Thymus (tissue), 11 donors: Measurements from ENCODE around the gene WDR86. TPM values are rescaled to one million over a fixed set of nuclear protein-coding genes. Genes with fewer than 3 reads are reported as not detected.

Source experiments
- DNase-seq, 9 donors: peaks; one replicate each; pipeline ENCODE4 v3.0.0-alpha.2; 2013; ENCODE audit warnings: low spot score in 9 of 9, low read depth in 6 of 9, missing footprints in 1 of 9
- H3K27ac ChIP-seq, 2 donors: one replicate each; pipeline ENCODE4 v1.5.1; 2013; ENCODE audit warnings: control low read depth in 1 of 2, low read depth in 1 of 2, low read length in 1 of 2, mild to moderate bottlenecking in 1 of 2, moderate library complexity in 1 of 2
- H3K27me3 ChIP-seq, 2 donors: one replicate each; pipeline ENCODE4 v1.5.1; 2013; ENCODE audit warnings: low read length in 1 of 2; ENCODE audit not compliant: control insufficient read depth in 2 of 2, insufficient read depth in 1 of 2
- H3K36me3 ChIP-seq, 2 donors: one replicate each; pipeline ENCODE4 v1.5.1; 2013; ENCODE audit warnings: low read length in 1 of 2, mild to moderate bottlenecking in 1 of 2, moderate library complexity in 1 of 2; ENCODE audit not compliant: control insufficient read depth in 2 of 2, insufficient read depth in 2 of 2
- H3K4me1 ChIP-seq, 2 donors: one replicate each; pipeline ENCODE4 v1.5.1; 2013; ENCODE audit warnings: low read length in 2 of 2; ENCODE audit not compliant: control insufficient read depth in 2 of 2, insufficient read depth in 2 of 2
- H3K4me3 ChIP-seq, 2 donors: one replicate each; pipeline ENCODE4 v1.5.1; 2013; ENCODE audit warnings: low read length in 2 of 2, control low read depth in 1 of 2, mild to moderate bottlenecking in 1 of 2
- H3K9me3 ChIP-seq, 2 donors: one replicate each; pipeline ENCODE4 v1.5.1; 2013; ENCODE audit warnings: low read length in 1 of 2, mild to moderate bottlenecking in 1 of 2; ENCODE audit not compliant: control insufficient read depth in 2 of 2, insufficient read depth in 1 of 2
- WGBS: extraction: QIAGEN DNeasy Blood & Tissue Kit; methylation state at CpG from one replicate; pipeline ENCODE4 v1.1.7; 2013; 5-methylcytosine and 5-hydroxymethylcytosine counted together
- polyA plus RNA-seq: library from polyadenylated mRNA; stranded (reverse); fragments of 200-250 nt; gene quantifications from one replicate; pipeline ENCODE4 v1.2.3, GENCODE V29; 2013
- total RNA-seq: library from RNA; stranded (reverse); fragments of 120-200 nt; gene quantifications from one replicate; pipeline ENCODE4 v1.2.4, GENCODE V29; 2013
- donor health status: healthy.

The WDR86 gene
- total and polyA plus RNA-seq, 2 donors, result 1.3 to 5.0 TPM

GRCh38 chr7:151399305-151399601 lies 10.6 kb downstream of the WDR86 start:
- peaks cover 2 to 10% of the 10 kb centered on the region in 2 donors for H3K9me3 ChIP-seq
- no peaks in the 10 kb centered on the region for H3K36me3 ChIP-seq
- H3K27me3 ChIP-seq, result peaks cover 0 to 4% of the 10 kb centered on the region in 2 donors
- H3K27ac ChIP-seq, result no peak overlapping the region
- 96% methylated on average over 7 of the region's 7 CpGs for WGBS
- H3K4me3 ChIP-seq, result no peak overlapping the region
- H3K4me1 ChIP-seq, result peaks cover 0 to 17% of the 10 kb centered on the region in 2 donors
- no peak for DNase-seq

- Histone ChIP-seq H3K9me3 (peaks cover 2 to 10% of the 10 kb centered on the region in 2 donors), H3K27me3 (peaks cover 0 to 8% of the 10 kb centered on the region in 2 donors)
- no peak for DNase-seq
Observed at GRCh38 chr7:151398446-151399304, 11.2 kb downstream of the WDR86 start.

GRCh38 chr7:151397026-151397425 lies 12.8 kb downstream of the WDR86 start:
- peaks cover 0 to 17% of the 10 kb centered on the region in 2 donors for H3K4me1 ChIP-seq
- H3K4me3 ChIP-seq, result no peak overlapping the region
- peaks cover 0 to 15% of the 10 kb centered on the region in 2 donors for H3K27me3 ChIP-seq
- H3K9me3 ChIP-seq, result peaks cover 2 to 10% of the 10 kb centered on the region in 2 donors
- no peak overlapping the region for H3K27ac ChIP-seq
- DNase-seq, result no peak
- no peaks in the 10 kb centered on the region for H3K36me3 ChIP-seq
- WGBS, result 94% methylated on average over 13 of the region's 13 CpGs

More at GRCh38 chr7:151398446-151399304, 11.2 kb downstream of the WDR86 start:
- H3K4me3 ChIP-seq, result no peak overlapping the region
- no peaks in the 10 kb centered on the region for H3K36me3 ChIP-seq
- H3K4me1 ChIP-seq, result peaks cover 0 to 17% of the 10 kb centered on the region in 2 donors
- 95% methylated on average over 19 of the region's 19 CpGs for WGBS
- no peak overlapping the region for H3K27ac ChIP-seq

GRCh38 chr7:151396328-151396970 lies 13.4 kb downstream of the WDR86 start:
- WGBS, result 97% methylated on average over 10 of the region's 10 CpGs
- H3K4me3 ChIP-seq, result no peak overlapping the region
- no peaks in the 10 kb centered on the region for H3K36me3 ChIP-seq
- peaks cover 0 to 17% of the 10 kb centered on the region in 2 donors for H3K4me1 ChIP-seq
- no peak overlapping the region for H3K27ac ChIP-seq
- H3K27me3 ChIP-seq, result peaks cover 0 to 15% of the 10 kb centered on the region in 2 donors
- no peak for DNase-seq
- H3K9me3 ChIP-seq, result peaks cover 2 to 10% of the 10 kb centered on the region in 2 donors

GRCh38 chr7:151395036-151395367 lies 14.8 kb downstream of the WDR86 start:
- H3K36me3 ChIP-seq, result no peaks in the 10 kb centered on the region
- H3K4me1 ChIP-seq, result peaks cover 0 to 26% of the 10 kb centered on the region in 2 donors
- H3K27me3 ChIP-seq, result peaks cover 0 to 19% of the 10 kb centered on the region in 2 donors
- WGBS, result 96% methylated on average over 13 of the region's 13 CpGs
- no peak overlapping the region for H3K4me3 ChIP-seq
- peaks cover 2 to 10% of the 10 kb centered on the region in 2 donors for H3K9me3 ChIP-seq
- DNase-seq, result no peak
- no peak overlapping the region for H3K27ac ChIP-seq

- DNase-seq, result no peak
Observed at GRCh38 chr7:151394076-151395035, 15.5 kb downstream of the WDR86 start.

GRCh38 chr7:151393031-151393977 lies 16.5 kb downstream of the WDR86 start:
- no peaks in the 10 kb centered on the region for H3K36me3 ChIP-seq
- no peak overlapping the region for H3K4me3 ChIP-seq
- H3K9me3 ChIP-seq, result peaks cover 2 to 10% of the 10 kb centered on the region in 2 donors
- H3K27me3 ChIP-seq, result peaks cover 0 to 23% of the 10 kb centered on the region in 2 donors
- no peak overlapping the region for H3K27ac ChIP-seq
- DNase-seq, result peak in 2 of 9 donors; percentile 18 to 50
- WGBS, result 81% methylated on average over 31 of the region's 31 CpGs
- peaks cover 0 to 27% of the 10 kb centered on the region in 2 donors for H3K4me1 ChIP-seq

More at GRCh38 chr7:151394076-151395035, 15.5 kb downstream of the WDR86 start:
- peaks cover 0 to 27% of the 10 kb centered on the region in 2 donors for H3K4me1 ChIP-seq
- peaks cover 0 to 23% of the 10 kb centered on the region in 2 donors for H3K27me3 ChIP-seq
- H3K27ac ChIP-seq, result no peak overlapping the region
- no peaks in the 10 kb centered on the region for H3K36me3 ChIP-seq
- H3K4me3 ChIP-seq, result no peak overlapping the region
- H3K9me3 ChIP-seq, result peaks cover 2 to 10% of the 10 kb centered on the region in 2 donors
- WGBS, result 98% methylated on average over 35 of the region's 35 CpGs

- H3K4me1 ChIP-seq, result peaks cover 0 to 27% of the 10 kb centered on the region in 2 donors
- H3K4me3 ChIP-seq, result no peak overlapping the region
- no peaks in the 10 kb centered on the region for H3K36me3 ChIP-seq
- WGBS, result 95% methylated on average over 13 of the region's 13 CpGs
- H3K9me3 ChIP-seq, result peaks cover 0 to 6% of the 10 kb centered on the region in 2 donors
- no peak overlapping the region for H3K27ac ChIP-seq
- H3K27me3 ChIP-seq, result peaks cover 0 to 23% of the 10 kb centered on the region in 2 donors
- no peak for DNase-seq
Observed at GRCh38 chr7:151392426-151392825, 17.4 kb downstream of the WDR86 start.
